GM18498 (cell line): ENCODE data around the gene HDHD5.

ENCODE experiments used
- ATAC-seq: cut with Tn5 transposase; IDR thresholded peaks from one replicate; pipeline ENCODE4 v1.9.1; 2021; ENCODE audit warnings: mild to moderate bottlenecking, moderate library complexity; ENCODE audit not compliant: unreplicated experiment

HDHD5 gene

DNA sequence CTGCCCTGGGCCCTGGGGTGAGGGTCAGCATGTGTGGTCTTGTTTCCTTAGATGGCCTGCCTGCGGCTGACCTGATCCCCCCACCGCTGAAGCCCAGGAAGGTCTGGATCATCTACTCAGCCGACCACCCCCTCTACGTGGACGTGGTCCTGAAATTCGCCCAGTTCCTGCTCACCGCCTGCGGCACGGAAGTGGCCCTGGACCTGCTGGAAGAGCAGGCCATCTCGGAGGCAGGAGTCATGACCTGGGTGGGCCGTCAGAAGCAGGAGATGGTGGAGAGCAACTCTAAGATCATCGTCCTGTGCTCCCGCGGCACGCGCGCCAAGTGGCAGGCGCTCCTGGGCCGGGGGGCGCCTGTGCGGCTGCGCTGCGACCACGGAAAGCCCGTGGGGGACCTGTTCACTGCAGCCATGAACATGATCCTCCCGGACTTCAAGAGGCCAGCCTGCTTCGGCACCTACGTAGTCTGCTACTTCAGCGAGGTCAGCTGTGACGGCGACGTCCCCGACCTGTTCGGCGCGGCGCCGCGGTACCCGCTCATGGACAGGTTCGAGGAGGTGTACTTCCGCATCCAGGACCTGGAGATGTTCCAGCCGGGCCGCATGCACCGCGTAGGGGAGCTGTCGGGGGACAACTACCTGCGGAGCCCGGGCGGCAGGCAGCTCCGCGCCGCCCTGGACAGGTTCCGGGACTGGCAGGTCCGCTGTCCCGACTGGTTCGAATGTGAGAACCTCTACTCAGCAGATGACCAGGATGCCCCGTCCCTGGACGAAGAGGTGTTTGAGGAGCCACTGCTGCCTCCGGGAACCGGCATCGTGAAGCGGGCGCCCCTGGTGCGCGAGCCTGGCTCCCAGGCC is 50.6 kb downstream of the HDHD5 start:
- ATAC-seq = no peak

DNA sequence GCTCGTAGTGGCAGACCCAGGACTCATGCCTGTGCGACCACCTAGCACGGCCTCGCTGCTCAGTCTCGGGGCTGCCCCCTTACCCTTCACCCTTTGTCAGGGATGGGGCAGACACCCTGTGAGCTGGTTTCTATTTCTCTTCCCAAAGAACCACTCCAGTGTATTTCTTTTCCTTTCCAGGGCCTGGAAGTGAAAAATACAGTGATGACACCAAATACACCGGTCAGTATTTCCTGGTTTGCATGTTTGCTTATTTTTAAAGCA is 51.6 kb downstream of the HDHD5 start:
- ATAC-seq = no peak

DNA sequence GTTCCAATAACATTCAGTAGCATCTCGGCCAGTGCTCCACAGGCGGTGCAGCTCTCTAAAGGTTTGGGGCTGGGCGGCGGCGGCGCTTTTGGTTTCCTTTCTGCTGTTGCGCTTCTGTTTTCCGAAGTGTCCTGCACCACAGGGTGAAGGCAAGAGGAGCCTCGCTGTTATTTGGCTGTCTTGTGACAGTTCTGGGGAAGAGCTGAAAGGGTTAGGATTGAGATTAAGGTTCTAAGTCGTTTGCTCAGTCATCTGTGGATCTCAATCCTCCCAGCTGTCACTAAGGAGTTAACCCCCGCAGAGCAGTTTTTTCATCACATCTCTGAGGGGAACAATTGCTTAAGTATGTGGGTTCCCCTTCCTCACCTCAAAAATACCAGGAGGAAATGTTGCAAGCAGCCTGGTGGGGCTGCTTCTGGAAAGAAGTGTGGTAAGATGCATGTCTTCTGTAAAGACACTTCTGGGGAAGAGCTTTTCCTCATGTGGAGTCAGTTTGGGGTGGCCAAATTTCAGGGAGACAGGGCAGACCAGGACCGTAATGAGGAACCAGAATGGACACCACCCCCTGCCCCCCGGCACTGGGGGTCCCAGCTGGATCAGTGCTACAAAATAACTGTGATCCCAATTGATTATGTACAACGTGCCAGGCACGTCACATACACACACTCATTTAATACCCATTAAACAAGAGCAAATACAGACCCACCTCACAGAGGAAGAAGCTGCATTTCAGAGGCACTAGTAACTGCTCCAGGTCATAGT is 52.1 kb downstream of the HDHD5 start:
- ATAC-seq = no peak

DNA sequence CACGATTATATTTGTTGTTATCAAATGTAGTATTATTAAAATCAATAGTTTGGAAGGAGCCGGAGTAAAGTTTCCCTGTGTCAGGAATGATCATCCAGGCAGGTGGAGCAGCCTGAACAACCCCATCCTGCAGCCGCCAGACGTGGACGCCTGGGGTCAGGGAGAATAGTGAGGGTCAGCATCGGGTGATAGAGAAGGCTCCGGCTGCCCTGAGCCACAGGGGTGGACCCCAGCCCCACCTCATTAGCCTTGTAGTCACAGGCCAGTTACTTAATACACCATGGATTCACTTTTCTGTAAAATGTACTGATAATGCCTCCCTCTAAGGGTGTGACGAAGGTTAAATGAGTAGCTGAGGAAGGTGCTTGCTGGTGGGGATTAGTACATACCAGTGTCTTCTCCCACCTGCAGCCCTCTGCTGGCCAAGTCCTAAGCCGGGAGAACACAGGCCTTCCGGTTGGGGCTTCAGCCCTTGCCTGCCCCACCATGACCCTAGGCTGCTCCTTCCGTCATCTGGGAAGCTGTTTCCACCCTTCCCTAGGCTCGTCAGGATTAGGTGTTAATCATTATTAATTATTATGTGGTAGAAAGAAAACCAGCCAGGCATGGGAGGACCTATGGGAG is 52.8 kb downstream of the HDHD5 start:
- no peak for ATAC-seq

DNA sequence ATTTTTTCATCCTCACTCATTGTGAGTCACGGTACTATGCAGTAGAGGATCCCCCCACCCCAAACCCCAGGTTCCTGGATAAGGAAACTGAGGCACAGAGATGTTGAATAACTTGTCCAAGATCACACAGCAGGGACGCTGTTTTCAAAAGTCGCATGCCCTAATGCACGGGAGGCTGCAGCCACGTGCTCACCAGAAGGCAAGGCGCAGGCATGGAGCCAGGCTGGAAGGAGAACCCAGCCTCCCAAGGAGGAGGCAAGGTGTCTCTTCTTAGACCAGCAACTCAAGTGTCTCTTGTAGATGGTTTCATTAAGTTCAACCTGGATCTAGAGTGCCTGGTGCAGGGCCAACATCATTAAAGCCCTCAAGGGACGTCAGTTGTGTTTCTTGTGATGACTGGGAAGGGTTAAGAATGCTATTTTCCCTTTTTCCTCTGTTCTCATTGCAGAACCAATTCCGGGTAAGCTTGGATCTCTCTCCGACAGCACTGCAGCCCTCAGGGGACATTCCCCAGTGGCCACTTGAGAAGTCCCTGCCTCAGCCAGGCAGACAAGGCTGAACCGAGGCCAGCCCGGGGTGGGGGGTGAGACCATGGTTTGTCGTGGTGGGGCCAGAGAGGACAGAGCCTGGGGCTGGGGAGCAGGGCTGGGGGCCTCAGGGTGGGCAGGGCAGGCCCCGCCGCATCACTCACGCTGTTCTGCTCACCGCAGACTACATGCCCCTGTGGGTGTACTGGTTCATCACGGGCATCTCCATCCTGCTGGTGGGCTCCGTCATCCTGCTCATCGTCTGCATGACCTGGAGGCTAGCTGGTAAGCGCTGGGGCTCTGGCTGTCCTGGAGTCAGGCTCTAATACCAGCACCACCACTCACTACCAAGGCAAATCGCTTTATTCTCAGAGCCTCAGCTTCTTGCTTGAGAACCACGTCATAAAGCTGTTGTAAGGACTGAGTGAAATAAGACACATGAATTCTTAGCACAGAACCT is 53.6 kb downstream of the HDHD5 start:
- ATAC-seq = no peak

DNA sequence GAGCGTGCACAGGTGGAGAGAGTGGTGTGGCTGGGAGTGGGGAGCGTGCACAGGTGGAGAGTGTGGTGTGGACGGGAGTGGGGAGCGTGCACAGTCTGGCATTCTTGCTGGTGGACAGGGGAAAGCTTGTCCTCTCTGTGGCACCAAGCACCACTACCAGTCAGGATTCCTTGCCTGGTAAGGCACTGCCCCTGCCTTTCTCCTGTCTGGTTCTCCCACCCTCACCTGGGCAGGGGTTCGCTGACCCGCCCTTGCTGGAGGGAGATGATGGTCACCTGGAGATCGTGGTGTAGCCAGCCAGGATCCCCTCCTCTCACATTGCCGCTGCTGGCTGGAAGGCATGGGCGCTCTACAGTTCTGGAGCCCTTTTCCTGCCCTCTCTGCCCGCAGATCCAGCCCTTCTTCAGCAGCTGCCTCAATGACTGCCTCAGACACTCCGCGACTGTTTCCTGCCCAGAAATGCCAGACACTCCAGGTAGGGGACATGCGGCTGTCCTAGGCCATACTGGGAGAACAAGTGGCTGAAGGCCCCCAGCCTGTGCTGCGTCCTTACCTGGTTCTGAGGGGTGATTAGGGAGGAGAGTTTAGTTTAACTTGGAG is 54.6 kb downstream of the HDHD5 start:
- ATAC-seq = no peak

DNA sequence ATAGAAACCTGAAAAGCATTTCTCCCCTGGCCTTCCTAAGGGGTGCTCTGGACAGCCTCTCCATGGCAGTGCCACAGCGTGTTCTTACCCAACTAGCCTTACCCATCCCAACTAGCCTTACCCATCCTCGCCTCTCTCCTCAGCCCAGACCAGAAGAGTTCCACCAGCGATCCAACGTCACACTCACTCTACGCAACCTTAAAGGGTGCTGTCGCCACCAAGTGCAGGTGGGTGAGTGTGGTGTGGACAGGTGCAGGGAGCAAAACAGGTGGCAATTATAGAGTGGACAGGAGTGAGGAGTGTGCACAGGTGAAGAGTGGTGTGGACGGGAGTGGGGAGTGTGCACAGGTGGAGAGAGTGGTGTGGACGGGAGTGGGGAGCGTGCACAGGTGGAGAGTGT is 55.7 kb downstream of the HDHD5 start:
- no peak for ATAC-seq

DNA sequence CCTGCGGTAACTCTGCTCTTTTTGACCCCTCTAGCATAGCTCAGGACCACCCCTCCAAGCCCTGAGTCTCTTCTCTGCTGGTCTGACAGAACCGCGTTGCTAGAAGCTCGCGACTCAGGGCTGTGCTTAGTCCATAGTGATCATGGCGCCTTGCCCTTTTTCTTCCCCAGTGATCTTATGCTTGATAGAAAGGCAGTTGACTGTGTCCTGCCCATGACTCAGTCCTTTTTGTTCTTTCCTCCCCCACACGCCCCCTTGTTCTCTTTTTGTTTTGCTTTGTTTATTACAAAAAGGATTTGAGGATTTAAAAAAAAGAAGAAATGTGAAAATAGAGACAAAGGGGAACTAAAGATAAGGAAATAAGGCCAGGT is 56.8 kb downstream of the HDHD5 start:
- ATAC-seq = no peak

DNA sequence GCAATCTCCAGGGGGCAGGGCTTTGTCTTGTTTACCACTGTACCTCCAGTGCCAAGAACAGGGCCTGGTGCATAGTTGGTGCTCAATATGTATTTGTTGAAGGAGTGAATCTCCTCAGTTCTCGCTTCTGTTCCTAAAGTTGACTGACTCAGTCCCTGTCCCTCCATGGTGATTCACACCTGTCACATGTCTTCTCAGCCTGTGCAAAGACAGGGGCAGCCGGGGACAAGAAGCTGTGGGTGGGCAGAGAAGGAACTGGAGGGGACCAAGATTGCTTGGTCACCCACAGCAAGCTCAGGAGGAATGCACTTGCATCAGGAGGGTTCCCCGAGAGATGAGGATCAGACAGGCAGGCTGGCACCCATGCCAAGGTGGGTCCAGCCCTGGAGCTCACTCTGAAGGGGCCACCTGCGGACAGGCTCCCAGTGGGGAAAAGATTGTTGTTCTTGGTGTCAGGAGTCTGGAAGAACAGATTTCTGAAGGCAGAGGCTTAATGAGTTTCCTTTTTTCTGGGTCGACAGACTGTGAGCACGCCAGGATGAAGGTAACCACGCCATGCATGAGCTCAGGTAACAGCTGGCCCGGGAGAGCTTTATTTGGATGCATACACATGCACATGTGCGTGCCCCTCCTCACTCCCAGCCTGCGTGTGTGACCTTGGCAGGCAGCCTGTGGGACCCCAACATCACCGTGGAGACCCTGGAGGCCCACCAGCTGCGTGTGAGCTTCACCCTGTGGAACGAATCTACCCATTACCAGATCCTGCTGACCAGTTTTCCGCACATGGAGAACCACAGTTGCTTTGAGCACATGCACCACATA is 57.4 kb downstream of the HDHD5 start:
- ATAC-seq = no peak

DNA sequence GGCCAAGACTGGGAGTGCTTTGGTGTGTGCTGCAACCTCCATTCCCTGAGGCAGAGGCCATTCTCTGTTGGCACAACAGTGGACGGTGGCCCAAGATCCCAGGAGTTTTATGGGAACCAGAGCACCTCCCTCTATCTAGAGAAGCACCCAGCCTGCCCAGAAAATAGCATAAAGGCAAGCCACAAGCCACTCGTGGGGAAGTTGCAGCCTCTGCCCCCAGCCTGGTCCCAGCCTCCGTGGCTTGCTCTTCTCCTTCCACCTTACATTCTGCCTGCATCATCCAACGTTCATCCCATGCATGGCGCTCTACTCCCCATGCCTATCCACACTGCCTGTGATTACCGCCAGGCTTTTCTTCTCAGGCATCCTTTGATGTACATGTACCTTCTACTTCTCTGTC is 58.5 kb downstream of the HDHD5 start:
- no peak for ATAC-seq

DNA sequence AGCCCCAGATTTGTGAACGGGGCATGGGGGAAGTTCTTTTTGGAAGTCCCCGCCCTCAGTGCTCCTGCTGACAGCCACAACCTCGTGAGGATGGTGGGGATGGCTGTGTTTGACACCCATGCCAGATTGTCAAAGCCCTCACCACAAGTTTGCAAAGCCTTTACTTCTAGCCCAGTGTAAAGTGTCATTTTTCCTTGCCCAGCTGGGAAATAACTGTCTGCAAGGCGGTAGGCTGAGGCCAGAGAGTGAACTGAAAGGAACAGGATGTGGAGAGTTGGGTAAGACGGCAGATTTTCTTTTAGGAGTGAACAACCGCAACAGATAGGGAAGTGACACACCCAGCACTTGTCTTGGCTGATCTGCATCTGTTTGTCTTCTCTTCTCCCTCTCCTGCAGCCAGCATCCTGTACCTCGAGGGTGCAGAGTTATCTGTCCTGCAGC is 60.7 kb downstream of the HDHD5 start:
- no peak for ATAC-seq

DNA sequence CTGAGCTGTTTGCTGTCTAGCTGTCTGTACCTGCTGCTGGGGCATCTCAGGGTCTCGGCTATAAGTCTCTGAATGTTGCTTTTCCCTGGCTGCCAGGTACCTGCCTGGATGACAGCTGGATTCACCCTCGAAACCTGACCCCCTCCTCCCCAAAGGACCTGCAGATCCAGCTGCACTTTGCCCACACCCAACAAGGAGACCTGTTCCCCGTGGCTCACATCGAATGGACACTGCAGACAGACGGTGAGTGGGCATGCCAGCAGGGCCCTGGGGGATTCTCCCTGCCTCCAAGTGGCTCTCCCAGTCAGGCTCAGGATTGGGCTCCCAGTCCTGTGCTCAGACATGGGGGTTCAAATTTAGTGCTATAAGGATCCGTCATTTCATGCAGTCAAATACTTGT is 61.4 kb downstream of the HDHD5 start:
- no peak for ATAC-seq

DNA sequence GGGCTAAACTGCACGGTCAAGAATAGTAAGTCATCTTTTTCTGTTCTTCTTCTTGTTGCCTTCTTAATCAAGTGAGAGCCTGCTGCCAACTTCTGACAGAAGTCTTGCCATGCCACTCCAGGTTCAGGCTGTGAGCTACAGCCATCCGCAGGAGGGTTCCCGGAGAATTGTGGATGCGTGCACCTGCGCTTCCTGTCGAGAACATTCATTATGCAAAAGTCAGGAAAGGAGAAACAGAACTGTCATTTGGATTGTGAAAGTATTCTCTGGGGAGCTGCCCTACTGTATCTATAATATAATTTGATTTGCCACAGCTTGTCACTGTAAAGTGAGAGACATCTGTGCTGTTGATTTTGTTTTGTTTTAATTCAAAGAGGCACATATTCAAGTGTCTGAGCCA is 62.0 kb downstream of the HDHD5 start:
- no peak for ATAC-seq

DNA sequence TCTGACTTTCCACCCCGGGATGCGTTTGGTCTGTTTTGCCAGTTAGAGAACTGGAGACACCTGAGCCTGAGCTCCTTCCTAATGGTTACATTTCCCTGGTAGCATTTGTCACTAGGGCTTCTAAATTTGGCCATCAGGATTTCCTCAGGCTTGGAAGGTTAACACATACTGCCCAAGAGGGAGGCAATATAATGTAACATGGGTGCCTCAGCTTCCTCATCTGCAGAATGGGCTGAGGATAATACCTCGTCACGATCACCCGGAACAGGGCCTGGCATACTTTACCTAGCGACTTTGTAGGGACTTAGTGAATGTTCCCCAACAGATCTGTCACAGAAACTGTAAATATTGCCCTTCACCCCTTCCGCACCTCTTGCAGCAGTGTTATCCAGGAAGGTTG is 63.0 kb downstream of the HDHD5 start:
- no peak for ATAC-seq

DNA sequence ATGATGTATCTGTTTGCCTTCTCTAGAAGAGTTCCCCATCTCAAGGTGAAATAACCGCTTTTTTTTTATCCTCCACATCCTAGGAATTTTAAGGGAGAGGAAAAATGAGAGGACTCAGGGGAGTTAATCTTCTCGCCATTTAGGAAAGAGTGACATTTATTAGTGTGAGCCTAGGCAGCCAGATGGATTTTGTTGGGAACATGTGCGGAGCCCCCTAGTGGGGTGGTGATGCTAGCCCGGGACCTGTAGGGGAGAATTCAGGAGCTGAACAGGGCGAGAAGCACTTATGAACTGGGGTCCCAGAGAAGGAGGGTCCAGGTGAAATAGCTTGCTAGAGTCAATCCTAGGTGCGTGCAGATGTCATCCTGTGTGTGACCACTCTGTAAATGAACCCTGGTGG is 63.5 kb downstream of the HDHD5 start:
- ATAC-seq = no peak

DNA sequence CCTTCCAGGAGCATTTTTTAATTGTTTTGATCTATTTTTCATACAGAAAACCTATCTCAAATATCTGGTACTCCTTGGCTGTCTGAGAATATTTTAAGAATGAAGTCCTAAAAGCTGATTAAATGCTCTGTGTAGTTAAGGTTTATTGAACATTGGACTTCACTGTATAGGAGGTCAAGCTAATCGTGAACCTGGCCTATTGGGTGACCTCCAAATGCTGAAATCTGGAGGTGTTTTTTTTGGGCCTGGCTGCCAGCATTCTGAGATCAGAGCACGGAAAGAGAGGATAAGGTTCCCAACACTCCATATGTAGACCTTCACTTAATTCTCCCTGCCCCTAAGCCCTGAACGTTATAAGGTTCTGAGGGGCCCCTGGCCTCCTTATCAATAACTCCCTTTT is 66.0 kb downstream of the HDHD5 start:
- no peak for ATAC-seq

DNA sequence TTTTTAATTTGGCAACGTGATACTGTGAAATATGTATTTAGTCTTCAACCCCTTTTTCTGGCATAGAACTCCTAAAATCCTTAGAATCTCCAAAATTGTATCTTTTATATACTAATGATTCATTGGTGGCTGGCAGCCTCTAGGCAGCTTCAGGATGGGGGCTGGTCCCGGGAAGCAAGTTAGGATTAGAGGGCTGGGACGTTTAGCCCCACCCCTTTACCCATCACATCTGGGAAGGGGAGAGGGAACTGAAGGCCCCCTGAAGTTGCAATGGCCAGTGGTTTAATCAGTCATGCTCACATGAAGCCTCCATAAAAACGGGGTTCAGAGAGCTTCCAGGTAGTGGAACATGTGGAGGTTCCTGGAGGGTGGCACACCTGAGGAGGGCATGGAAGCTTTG is 67.2 kb downstream of the HDHD5 start:
- no peak for ATAC-seq

DNA sequence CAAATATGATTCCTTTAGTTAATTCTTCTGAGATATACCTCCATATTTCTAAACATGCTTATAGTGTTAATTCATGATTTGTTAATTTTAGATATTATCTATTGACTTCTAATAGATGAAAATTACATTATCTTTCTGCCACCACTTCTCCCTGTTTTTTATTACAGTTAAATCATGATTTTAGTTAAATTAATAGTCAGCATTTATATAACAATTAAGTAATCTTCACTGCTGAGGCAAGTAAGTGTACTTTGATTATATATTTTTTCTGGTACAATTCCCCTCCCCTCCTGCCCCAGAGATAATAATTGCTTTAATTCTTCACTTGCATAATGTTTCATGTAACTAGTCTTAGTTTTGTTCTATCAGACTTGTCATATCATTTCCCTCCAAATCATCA is 68.5 kb downstream of the HDHD5 start:
- no peak for ATAC-seq
